Tibial artery (tissue), 4 donors: ENCODE measurements around the gene WNT6.
A peak's percentile ranks its signal among the peaks of the same experiment; 100 is the strongest.
"Not testable (repeated sequence)": the region's sequence is repeated elsewhere in the genome, so short reads cannot be mapped to it uniquely, and the experiment has no call there.

Experiments used
- DNase-seq, 2 donors: peaks; one replicate each; pipeline ENCODE4 v3.0.0-alpha.2; 2019
- H3K27ac ChIP-seq, 2 donors: fragments of 200-600 bp; sonication (generic) in 1 of 2; 1 replicate in 1 of 2; 2 replicates in 1 of 2; pipeline ENCODE4 v1.5.1; 2018 to 2019; ENCODE audit warnings: mild to moderate bottlenecking in 1 of 2
- H3K27me3 ChIP-seq, 2 donors: fragments of 200-600 bp; sonication (generic) in 1 of 2; one replicate each; pipeline versions ENCODE4 v1.5.1 to v1.6.0; 2016 to 2019
- H3K36me3 ChIP-seq, 3 donors: fragments of 200-600 bp; sonication (generic) in 2 of 3; one replicate each; pipeline ENCODE4 v1.5.1; 2016 to 2019; ENCODE audit warnings: mild to moderate bottlenecking in 2 of 3
- H3K4me1 ChIP-seq, 4 donors: fragments of 200-600 bp; sonication (generic) in 2 of 4; 1 replicate in 3 of 4; 2 replicates in 1 of 4; pipeline ENCODE4 v1.5.1; 2016 to 2019
- H3K4me3 ChIP-seq, 2 donors: fragments of 200-600 bp; sonication (generic) in 1 of 2; 1 replicate in 1 of 2; 2 replicates in 1 of 2; pipeline ENCODE4 v1.5.1; 2018 to 2019; ENCODE audit warnings: mild to moderate bottlenecking in 2 of 2
- H3K9me3 ChIP-seq, 3 donors: fragments of 200-600 bp; sonication (generic) in 1 of 3; one replicate each; pipeline ENCODE4 v1.5.1; 2016 to 2019
- CTCF ChIP-seq, 2 experiments: fragments of 200-600 bp in 1 of 2; fragments of 450-650 bp in 1 of 2; IDR thresholded peaks; one replicate each; pipeline ENCODE4 v1.5.1; 2017 to 2019; ENCODE audit warnings: antibody characterized with exemption in 2 of 2, mild to moderate bottlenecking in 1 of 2, moderate library complexity in 1 of 2
- intact Hi-C: fragments of 100-400 bp; cut with DNase I; formaldehyde crosslinking; loops from one replicate; pipeline ENCODE4 v1.15.0; 2023; ENCODE audit warnings: low total_unique reads

WNT6 gene

GRCh38 chr2:218834685-218835084 lies 24.9 kb upstream of the WNT6 start:
- TF ChIP-seq CTCF (IDR thresholded peaks at IDR 0.05) = no peak
- intact Hi-C loops = no loop called here
- DNase-seq = peak in 1 of 2 donors; percentile 9

GRCh38 chr2:218837495-218837894 lies 22.1 kb upstream of the WNT6 start:
- peaks cover 0 to 12% (median 9%) of the 10 kb centered on the region in 4 donors for H3K4me1 ChIP-seq
- peaks cover 0 to 4% (median 0%) of the 10 kb centered on the region in 3 donors for H3K9me3 ChIP-seq
- no peak for DNase-seq
- no peak overlapping the region for H3K27ac ChIP-seq
- no peak for TF ChIP-seq CTCF (IDR thresholded peaks at IDR 0.05)
- H3K27me3 ChIP-seq = peaks cover 0 to 3% of the 10 kb centered on the region in 2 donors
- H3K36me3 ChIP-seq = no peaks in the 10 kb centered on the region
- intact Hi-C loops = no loop called here
- no peak overlapping the region for H3K4me3 ChIP-seq

More at GRCh38 chr2:218834685-218835084, 24.9 kb upstream of the WNT6 start:
- Histone ChIP-seq H3K4me1 (peaks cover 0 to 36% (median 25%) of the 10 kb centered on the region in 4 donors), H3K36me3 (no peaks in the 10 kb centered on the region), H3K27ac (no peak overlapping the region), H3K27me3 (peaks cover 0 to 3% of the 10 kb centered on the region in 2 donors), H3K4me3 (no peak overlapping the region), H3K9me3 (peaks cover 0 to 4% (median 0%) of the 10 kb centered on the region in 3 donors)

GRCh38 chr2:218839430-218839829 lies 20.2 kb upstream of the WNT6 start:
- DNase-seq = peak in 1 of 2 donors; percentile 39
- Histone ChIP-seq H3K4me3 (no peak overlapping the region), H3K27ac (no peak overlapping the region), H3K4me1 (no peaks in the 10 kb centered on the region), H3K36me3 (no peaks in the 10 kb centered on the region), H3K9me3 (peaks cover 0 to 4% (median 0%) of the 10 kb centered on the region in 3 donors), H3K27me3 (peaks cover 0 to 3% of the 10 kb centered on the region in 2 donors)
- no peak for TF ChIP-seq CTCF (IDR thresholded peaks at IDR 0.05)
- intact Hi-C loops = no loop called here

- Histone ChIP-seq H3K27ac (no peak overlapping the region), H3K4me1 (no peaks in the 10 kb centered on the region), H3K9me3 (peaks cover 0 to 4% (median 0%) of the 10 kb centered on the region in 3 donors), H3K4me3 (no peak overlapping the region), H3K36me3 (no peaks in the 10 kb centered on the region), H3K27me3 (peaks cover 0 to 3% of the 10 kb centered on the region in 2 donors)
- intact Hi-C loops = loop anchor here (5.0 kb wide), 1 partner anchor 123 kb away; no protein-coding TSS in a partner anchor
- TF ChIP-seq CTCF (IDR thresholded peaks at IDR 0.05) = no peak
- no peak for DNase-seq
Observed at GRCh38 chr2:218839888-218840287, 19.7 kb upstream of the WNT6 start.

- H3K4me1 ChIP-seq, DNase-seq, H3K27ac ChIP-seq, H3K4me3 ChIP-seq, H3K9me3 ChIP-seq, H3K36me3 ChIP-seq: not testable (repeated sequence)
- intact Hi-C loops = loop anchor here (5.0 kb wide), 1 partner anchor 127 kb away; no protein-coding TSS in a partner anchor
- peaks cover 0 to 17% of the 10 kb centered on the region in 2 donors for H3K27me3 ChIP-seq
Observed at GRCh38 chr2:218844334-218844733, 15.3 kb upstream of the WNT6 start.

GRCh38 chr2:218846963-218847362 lies 12.6 kb upstream of the WNT6 start:
- H3K27ac ChIP-seq, H3K4me3 ChIP-seq, intact Hi-C loops, H3K36me3 ChIP-seq, H3K9me3 ChIP-seq, H3K4me1 ChIP-seq: not testable (repeated sequence)
- H3K27me3 ChIP-seq = peaks cover 0 to 41% of the 10 kb centered on the region in 2 donors
- DNase-seq = peak in 1 of 2 donors; percentile 45

GRCh38 chr2:218849721-218850120 lies 9.9 kb upstream of the WNT6 start:
- intact Hi-C loops = no loop called here

More at GRCh38 chr2:218849721-218850120, 9.9 kb upstream of the WNT6 start:
- Histone ChIP-seq H3K27ac (no peak overlapping the region), H3K9me3 (no peaks in the 10 kb centered on the region), H3K4me3 (no peak overlapping the region), H3K36me3 (no peaks in the 10 kb centered on the region), H3K27me3 (peaks cover 0 to 64% of the 10 kb centered on the region in 2 donors), H3K4me1 (peaks cover 0 to 4% (median 0%) of the 10 kb centered on the region in 4 donors)
- DNase-seq = peak in 1 of 2 donors; percentile 21
- no peak for TF ChIP-seq CTCF (IDR thresholded peaks at IDR 0.05)
